ENCODE data around the gene SEC61A2.
"Not testable (repeated sequence)": the region's sequence is repeated elsewhere in the genome, so short reads cannot be mapped to it uniquely, and the experiment has no call there.

The SEC61A2 gene

DNA sequence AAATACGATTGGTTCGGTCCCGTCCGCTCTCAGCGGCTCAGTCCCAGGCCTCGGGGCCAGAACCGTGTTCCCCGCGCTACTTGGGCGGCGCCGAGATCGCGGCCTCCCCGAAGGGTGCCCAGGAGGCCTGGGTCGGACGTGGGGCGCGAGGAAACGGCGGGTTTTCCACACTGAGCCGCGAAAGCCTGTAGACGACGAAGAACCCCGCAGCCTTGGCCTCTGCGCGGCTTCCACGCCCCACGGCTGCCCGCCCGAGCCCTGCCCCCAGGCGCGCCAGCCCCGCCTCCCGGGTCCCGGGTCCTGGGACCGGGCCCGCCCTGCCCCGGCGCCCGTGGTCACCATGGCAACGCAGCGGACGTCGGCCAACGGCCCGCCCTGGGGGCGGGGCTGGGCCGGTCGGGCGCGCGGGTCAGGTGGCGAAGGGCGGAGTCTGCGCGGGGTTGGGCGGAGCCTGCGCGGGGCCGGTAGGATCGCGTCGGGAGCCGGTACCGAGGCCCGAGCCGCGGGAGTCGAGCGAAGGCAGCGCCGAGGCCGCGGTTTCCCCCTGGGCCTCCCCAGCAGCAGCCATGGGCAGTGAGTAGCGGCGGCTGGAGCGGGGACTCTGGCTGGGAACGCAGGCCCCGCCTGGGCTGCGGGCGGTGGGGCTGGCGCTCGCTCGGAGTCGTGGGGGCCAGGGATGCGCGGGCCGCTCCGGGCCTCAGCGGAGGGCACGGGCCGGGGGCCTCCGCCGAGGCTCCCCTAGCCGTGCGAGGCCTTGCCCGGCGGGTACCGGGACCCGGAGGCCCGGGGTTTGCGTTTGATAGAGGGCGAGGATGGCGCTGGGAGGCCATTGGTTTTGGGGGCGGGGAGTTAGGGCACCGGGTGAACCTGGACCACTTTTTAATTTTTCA is at the start of gene SEC61A2:
Gene SEC61A2 (plus strand): TSS at position 456 of the 890 bp plus-strand sequence. CDS start 111 bp downstream, at position 567.
- peak; percentile 85 for DNase-seq (ENCODE audit: low read depth)
- peak within 1 kb of the TSS; percentile 84 for H3K4me3 ChIP-seq (ENCODE audit: low read length)
- TF ChIP-seq, protein P1, sequence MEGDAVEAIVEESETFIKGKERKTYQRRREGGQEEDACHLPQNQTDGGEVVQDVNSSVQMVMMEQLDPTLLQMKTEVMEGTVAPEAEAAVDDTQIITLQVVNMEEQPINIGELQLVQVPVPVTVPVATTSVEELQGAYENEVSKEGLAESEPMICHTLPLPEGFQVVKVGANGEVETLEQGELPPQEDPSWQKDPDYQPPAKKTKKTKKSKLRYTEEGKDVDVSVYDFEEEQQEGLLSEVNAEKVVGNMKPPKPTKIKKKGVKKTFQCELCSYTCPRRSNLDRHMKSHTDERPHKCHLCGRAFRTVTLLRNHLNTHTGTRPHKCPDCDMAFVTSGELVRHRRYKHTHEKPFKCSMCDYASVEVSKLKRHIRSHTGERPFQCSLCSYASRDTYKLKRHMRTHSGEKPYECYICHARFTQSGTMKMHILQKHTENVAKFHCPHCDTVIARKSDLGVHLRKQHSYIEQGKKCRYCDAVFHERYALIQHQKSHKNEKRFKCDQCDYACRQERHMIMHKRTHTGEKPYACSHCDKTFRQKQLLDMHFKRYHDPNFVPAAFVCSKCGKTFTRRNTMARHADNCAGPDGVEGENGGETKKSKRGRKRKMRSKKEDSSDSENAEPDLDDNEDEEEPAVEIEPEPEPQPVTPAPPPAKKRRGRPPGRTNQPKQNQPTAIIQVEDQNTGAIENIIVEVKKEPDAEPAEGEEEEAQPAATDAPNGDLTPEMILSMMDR (conservative IDR thresholded peaks at IDR 0.05; ENCODE audit: low read length) = no peak

DNA sequence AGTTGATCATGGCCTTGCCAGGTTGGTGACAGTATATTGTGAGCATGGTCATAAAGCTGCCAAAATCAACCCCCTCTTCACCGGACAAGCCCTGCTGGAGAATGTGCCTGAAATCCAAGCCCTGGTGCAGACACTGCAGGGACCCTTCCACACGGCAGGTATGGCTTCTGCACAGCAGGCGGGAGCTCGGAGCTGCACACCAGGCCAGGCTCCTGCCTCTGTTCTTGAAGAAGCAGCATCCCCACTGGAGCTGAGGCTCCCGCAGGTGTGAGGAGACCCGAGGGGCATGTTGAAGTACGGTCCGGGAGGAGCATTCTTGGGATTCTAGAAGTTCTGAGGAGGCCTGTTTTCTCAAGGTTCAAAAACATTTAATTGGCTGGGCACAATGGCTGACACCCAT is 48.0 kb upstream of the SEC61A2 start:
- TF ChIP-seq, protein P1 (conservative IDR thresholded peaks at IDR 0.05; ENCODE audit: low read length) = no peak
- DNase-seq (ENCODE audit: low read depth) = no peak
- H3K4me3 ChIP-seq (ENCODE audit: low read length) = no peak overlapping the region

DNA sequence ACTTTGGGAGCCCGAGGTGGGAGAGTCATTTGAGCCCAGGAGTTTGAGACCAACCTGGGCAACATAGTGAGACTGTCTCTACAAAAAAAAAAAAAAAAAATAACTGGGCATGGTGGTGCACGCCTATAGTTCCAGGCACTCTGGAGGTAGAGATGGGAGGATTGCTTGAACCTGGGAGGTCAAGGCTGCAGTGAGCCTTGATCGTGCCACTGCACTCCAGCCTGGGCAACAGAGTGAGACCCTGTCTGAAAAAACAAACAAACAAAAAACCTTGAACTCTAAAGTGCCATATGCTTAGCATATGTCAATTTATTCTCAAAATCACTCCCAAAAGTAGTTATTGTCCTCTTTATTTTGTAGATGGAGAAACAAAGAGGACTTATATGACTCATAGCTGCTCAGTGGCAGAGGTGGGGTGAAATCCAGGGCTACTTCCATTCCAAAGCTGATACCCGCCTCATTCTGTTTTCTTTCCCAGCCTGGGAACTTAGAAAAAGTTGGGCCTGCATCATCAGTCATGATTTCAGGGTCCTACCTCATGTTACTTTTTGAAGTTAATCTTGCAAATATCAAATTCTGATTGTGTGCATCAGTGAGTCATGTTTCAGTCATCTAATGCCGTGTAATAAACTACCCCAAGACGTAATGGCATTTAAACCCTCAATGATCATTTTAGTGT is 47.5 kb upstream of the SEC61A2 start:
- H3K4me3 ChIP-seq (ENCODE audit: low read length) = no peak overlapping the region
- TF ChIP-seq, protein P1 (conservative IDR thresholded peaks at IDR 0.05; ENCODE audit: low read length) = no peak
- DNase-seq (ENCODE audit: low read depth) = peak; percentile 24

DNA sequence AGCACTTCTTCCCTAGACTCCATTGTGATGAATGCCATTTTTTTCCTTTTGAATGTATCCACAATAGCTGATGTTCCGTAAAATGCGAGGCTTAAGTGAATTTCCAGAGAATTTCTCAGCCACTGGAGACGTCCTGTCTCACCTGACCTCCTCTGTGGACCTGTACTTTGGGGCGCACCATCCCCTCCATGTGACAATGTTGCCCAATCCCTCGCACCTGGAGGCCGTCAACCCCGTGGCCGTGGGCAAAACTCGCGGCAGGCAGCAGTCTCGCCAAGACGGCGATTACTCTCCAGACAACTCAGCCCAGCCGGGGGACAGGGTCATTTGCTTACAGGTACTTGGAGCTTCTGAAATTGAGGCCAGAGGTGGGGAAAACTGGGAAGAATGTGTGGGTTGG is 40.6 kb upstream of the SEC61A2 start:
- TF ChIP-seq, protein P1 (conservative IDR thresholded peaks at IDR 0.05; ENCODE audit: low read length) = no peak
- no peak overlapping the region for H3K4me3 ChIP-seq (ENCODE audit: low read length)
- DNase-seq (ENCODE audit: low read depth) = no peak

DNA sequence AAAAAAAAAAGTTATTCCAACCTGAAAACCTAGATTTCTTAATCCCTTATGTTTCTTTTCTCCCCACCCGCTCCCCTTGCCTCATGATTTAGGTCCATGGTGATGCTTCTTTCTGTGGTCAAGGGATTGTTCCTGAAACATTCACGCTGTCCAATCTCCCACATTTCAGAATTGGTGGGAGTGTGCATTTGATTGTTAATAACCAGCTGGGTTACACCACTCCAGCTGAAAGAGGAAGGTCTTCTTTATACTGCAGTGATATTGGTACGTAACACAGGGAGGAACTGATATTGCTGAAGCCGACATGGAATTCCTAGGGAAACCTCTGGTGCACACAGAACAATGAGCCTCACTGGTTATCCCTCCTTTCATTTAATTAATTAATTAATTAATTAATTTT is 38.1 kb upstream of the SEC61A2 start:
- no peak for DNase-seq (ENCODE audit: low read depth)
- TF ChIP-seq, protein P1 (conservative IDR thresholded peaks at IDR 0.05; ENCODE audit: low read length) = no peak
- H3K4me3 ChIP-seq (ENCODE audit: low read length) = no peak overlapping the region

DNA sequence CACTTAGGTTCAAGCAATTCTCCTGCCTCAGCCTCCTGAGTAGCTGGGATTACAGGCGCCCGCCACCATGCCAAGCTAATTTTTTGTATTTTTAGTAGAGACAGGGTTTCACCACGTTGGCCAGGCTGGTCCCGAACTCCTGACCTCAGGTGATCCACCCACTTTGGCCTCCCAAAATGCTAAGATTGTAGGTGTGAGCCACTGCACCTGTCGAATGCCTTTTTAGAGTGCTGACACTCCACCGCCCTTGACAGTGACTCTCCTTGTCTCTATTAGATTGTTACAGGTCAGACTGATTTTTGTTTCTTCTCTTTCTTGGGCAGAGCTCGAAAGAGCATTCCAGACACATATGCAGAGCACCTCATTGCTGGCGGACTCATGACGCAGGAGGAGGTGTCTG is 32.1 kb upstream of the SEC61A2 start:
- not testable (repeated sequence) for H3K4me3 ChIP-seq (ENCODE audit: low read length)

DNA sequence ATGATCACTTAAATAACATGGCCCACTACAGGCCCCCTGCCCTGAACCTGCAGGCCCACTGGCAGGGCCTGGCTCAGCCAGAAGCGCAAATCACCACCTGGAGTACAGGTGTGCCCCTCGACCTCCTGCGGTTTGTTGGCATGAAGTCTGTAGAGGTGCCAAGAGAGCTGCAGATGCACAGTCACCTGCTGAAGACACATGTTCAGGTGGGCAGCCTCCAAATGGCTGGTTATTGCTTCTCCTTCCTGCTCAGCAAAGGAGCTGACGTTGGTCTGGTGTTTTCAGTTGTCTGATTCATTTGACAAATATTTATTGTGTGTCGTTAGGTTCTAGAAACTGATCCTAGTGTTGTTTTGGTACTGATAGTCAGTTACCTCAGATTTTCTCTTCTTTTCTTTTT is 31.7 kb upstream of the SEC61A2 start:
- no peak overlapping the region for H3K4me3 ChIP-seq (ENCODE audit: low read length)
- no peak for DNase-seq (ENCODE audit: low read depth)
- TF ChIP-seq, protein P1 (conservative IDR thresholded peaks at IDR 0.05; ENCODE audit: low read length) = no peak

More for the DNA sequence above, 32.1 kb upstream of the SEC61A2 start:
- not testable (repeated sequence) for DNase-seq (ENCODE audit: low read depth)
